ENCODE data around the gene CCT8. TPM values are rescaled to one million over a fixed set of nuclear protein-coding genes. Genes with fewer than 3 reads are reported as not detected.
A peak's percentile ranks its signal among the peaks of the same experiment; 100 is the strongest.

CCT8 gene
- total and polyA plus RNA-seq, 2 of the 4 experiments (the other 2 are of a cell fraction) = 172 to 192 TPM

DNA sequence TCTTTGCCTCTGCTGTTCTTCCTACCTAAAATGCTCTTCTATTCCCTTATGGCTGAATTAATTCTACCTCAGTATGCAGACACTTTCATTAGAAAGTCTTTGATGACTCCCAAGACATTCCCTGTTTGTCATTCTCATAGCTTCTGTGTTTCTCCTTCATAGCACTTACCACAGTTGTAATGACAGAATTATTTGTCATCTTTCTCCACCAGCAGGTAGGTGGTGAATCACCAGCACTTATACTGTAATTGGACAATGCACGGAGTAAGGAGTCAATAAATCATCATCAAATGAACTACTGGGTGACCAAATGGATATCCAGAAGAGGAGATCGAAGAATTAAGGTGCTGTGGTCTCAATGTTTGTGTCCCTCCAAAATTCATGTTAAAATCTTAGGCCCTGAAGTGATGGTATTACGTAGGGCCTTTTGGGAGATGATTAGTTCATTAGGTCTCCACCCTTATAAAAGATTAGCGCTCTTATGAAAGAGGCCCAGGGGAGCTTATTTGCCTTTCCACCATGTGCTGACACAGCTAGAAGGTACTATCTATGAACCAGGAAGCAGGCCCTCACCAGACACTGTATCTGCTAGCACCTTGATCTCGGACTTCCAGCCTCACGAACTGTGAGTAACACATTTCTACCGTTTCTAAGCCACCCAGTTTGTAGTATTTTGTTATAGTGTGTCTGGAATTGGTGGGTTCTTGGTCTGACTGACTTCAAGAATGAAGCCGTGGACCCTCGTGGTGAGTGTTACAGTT is 2.4 kb upstream of the CCT8 start:
- H3K36me3 ChIP-seq (ENCODE audit: control insufficient read depth, insufficient read depth, low read length) = no peaks in the 10 kb centered on the region
- H3K23ac ChIP-seq (ENCODE audit: low read depth, low read length) = peak overlapping the region; percentile 69; the same call in 1 of the 2 replicates
- DNase-seq (peak; percentile 35), ATAC-seq (ENCODE audit: low read depth) (no peak)
- peak overlapping the region; percentile 15; the same call in 1 of the 3 replicates for H2BK15ac ChIP-seq (ENCODE audit: low read depth, low read length)
- H2AFZ ChIP-seq (replicated peaks; ENCODE audit: low read length, poor library complexity) = no peak overlapping the region
- POLR2A ChIA-PET (ENCODE audit: unreplicated experiment) = no interaction called here
- TF ChIP-seq, protein P1, sequence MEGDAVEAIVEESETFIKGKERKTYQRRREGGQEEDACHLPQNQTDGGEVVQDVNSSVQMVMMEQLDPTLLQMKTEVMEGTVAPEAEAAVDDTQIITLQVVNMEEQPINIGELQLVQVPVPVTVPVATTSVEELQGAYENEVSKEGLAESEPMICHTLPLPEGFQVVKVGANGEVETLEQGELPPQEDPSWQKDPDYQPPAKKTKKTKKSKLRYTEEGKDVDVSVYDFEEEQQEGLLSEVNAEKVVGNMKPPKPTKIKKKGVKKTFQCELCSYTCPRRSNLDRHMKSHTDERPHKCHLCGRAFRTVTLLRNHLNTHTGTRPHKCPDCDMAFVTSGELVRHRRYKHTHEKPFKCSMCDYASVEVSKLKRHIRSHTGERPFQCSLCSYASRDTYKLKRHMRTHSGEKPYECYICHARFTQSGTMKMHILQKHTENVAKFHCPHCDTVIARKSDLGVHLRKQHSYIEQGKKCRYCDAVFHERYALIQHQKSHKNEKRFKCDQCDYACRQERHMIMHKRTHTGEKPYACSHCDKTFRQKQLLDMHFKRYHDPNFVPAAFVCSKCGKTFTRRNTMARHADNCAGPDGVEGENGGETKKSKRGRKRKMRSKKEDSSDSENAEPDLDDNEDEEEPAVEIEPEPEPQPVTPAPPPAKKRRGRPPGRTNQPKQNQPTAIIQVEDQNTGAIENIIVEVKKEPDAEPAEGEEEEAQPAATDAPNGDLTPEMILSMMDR (conservative IDR thresholded peaks at IDR 0.05; ENCODE audit: low read depth, low read length) = no peak
- TF ChIP-seq BHLHE40 (IDR thresholded peaks at IDR 0.05; ENCODE audit: low read depth, low read length) (no peak), CEBPB (IDR thresholded peaks at IDR 0.05; ENCODE audit: low read depth, low read length) (no peak), MXI1 (IDR thresholded peaks at IDR 0.05; ENCODE audit: borderline replicate concordance, low read depth, low read length) (no peak), CHD1 (IDR thresholded peaks at IDR 0.05; ENCODE audit: low read depth, low read length) (no peak), MAFK (IDR thresholded peaks at IDR 0.05; ENCODE audit: low read depth, low read length) (no peak), MAZ (IDR thresholded peaks at IDR 0.05; ENCODE audit: borderline replicate concordance, low read depth, low read length) (no peak), SMC3 (IDR thresholded peaks at IDR 0.05; ENCODE audit: low read depth, low read length) (no peak), RAD21 (IDR thresholded peaks at IDR 0.05; ENCODE audit: low read length) (no peak), NFE2L2 (IDR thresholded peaks at IDR 0.05; ENCODE audit: low read depth, low read length) (no peak)
- TF ChIP-seq, protein P2, sequence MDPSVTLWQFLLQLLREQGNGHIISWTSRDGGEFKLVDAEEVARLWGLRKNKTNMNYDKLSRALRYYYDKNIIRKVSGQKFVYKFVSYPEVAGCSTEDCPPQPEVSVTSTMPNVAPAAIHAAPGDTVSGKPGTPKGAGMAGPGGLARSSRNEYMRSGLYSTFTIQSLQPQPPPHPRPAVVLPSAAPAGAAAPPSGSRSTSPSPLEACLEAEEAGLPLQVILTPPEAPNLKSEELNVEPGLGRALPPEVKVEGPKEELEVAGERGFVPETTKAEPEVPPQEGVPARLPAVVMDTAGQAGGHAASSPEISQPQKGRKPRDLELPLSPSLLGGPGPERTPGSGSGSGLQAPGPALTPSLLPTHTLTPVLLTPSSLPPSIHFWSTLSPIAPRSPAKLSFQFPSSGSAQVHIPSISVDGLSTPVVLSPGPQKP (IDR thresholded peaks at IDR 0.05; ENCODE audit: borderline replicate concordance, low read depth, low read length) = no peak
- TF ChIP-seq, protein P3, sequence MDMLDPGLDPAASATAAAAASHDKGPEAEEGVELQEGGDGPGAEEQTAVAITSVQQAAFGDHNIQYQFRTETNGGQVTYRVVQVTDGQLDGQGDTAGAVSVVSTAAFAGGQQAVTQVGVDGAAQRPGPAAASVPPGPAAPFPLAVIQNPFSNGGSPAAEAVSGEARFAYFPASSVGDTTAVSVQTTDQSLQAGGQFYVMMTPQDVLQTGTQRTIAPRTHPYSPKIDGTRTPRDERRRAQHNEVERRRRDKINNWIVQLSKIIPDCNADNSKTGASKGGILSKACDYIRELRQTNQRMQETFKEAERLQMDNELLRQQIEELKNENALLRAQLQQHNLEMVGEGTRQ (IDR thresholded peaks at IDR 0.05; ENCODE audit: low read depth, low read length) = no peak
- no peaks in the 10 kb centered on the region for H3K27me3 ChIP-seq (ENCODE audit: control insufficient read depth, insufficient read depth, low read length)
- H3K27ac ChIP-seq (ENCODE audit: insufficient read depth, low read length) = no peak overlapping the region
- intact Hi-C loops (cut with micrococcal nuclease) = no loop called here
- peak overlapping the region; percentile 81 for H2BK5ac ChIP-seq (ENCODE audit: low read depth, low read length, poor library complexity, severe bottlenecking)
- peak overlapping the region; percentile 46; the same call in 1 of the 2 replicates for H4K91ac ChIP-seq (ENCODE audit: insufficient read depth, low read depth, low read length)
- peak overlapping the region; percentile 63 for H2BK20ac ChIP-seq (ENCODE audit: low read depth, low read length)
- dilution Hi-C loops (cut with HindIII; ENCODE audit: low sequenced_read_pairs, unreplicated experiment) = no loop called here
- no peak overlapping the region for H3K4me2 ChIP-seq (ENCODE audit: low read depth, low read length)
- peak overlapping the region; percentile 49; the same call in 1 of the 2 replicates for H3K18ac ChIP-seq (ENCODE audit: low read depth, low read length)
- H4K20me1 ChIP-seq (ENCODE audit: insufficient read depth, low read length) = peaks cover 26% of the 10 kb centered on the region
- no peak overlapping the region for H2AK9ac ChIP-seq (replicated peaks; ENCODE audit: low read depth, low read length, poor library complexity)
- no peak overlapping the region for H3K56ac ChIP-seq (ENCODE audit: extremely low read depth, insufficient read depth, low read length)
- H3K4ac ChIP-seq (ENCODE audit: low read depth, low read length) = peak overlapping the region; percentile 57; the same call in 1 of the 2 replicates
- peaks cover 0 to 23% of the 10 kb centered on the region in 2 experiments; a peak in 2 of 4 replicates for H3K79me1 ChIP-seq (ENCODE audit: low read depth in 1 of 2, low read length in 2 of 2)
- peak overlapping the region; percentile 74; the same call in 1 of the 2 replicates for H2AK5ac ChIP-seq (ENCODE audit: low read depth, low read length)
- H3K9ac ChIP-seq (ENCODE audit: low read depth, low read length) = no peak overlapping the region
- CTCF ChIA-PET = interaction anchor here (1.4 kb wide), 1 partner anchor 14 kb away, joined by 4 read pairs; no protein-coding TSS in a partner anchor
- H3K9me1 ChIP-seq (ENCODE audit: insufficient read depth, low read length) = peaks cover 9% of the 10 kb centered on the region
- H3K4me3 ChIP-seq (ENCODE audit: insufficient read depth, low read depth, low read length) = no peak overlapping the region
- peak overlapping the region; percentile 3; the same call in 1 of the 2 replicates for H4K5ac ChIP-seq (ENCODE audit: low read depth, low read length)
- H3K9me3 ChIP-seq (ENCODE audit: control insufficient read depth, insufficient read depth, low read length) = no peaks in the 10 kb centered on the region
- no peak overlapping the region for H3K14ac ChIP-seq (replicated peaks; ENCODE audit: low read depth, low read length)
- no TSS peak for BruUV-seq (replicated peaks)
- H2BK120ac ChIP-seq (ENCODE audit: low read depth, low read length) = peak overlapping the region; percentile 74
- H4K8ac ChIP-seq (ENCODE audit: low read depth in 2 of 2, low read length in 2 of 2) = peak overlapping the region in 1 of 2 experiments; percentile 68; a peak in 3 of 4 replicates
- peaks cover 13% of the 10 kb centered on the region for H3K4me1 ChIP-seq (ENCODE audit: control insufficient read depth, insufficient read depth, low read length)
- in situ Hi-C loops (cut with MboI; ENCODE audit: low sequenced_read_pairs) = loop anchor here (25.0 kb wide), 1 partner anchor 2011 kb away; no protein-coding TSS in a partner anchor
- WGBS, 2 experiments (ENCODE audit: extremely low coverage in 2 of 2, insufficient read length in 1 of 2) = 75% methylated on average over 2 of the region's 9 CpGs; no CpG with 5 or more reads in 1 of the 2 experiments

Data from IMR-90 (cell line).